ENCODE data around the gene BOLL.
"Not testable (repeated sequence)": the region's sequence is repeated elsewhere in the genome, so short reads cannot be mapped to it uniquely, and the experiment has no call there.

Gene BOLL, protein sequence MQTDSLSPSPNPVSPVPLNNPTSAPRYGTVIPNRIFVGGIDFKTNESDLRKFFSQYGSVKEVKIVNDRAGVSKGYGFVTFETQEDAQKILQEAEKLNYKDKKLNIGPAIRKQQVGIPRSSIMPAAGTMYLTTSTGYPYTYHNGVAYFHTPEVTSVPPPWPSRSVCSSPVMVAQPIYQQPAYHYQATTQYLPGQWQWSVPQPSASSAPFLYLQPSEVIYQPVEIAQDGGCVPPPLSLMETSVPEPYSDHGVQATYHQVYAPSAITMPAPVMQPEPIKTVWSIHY

DNA sequence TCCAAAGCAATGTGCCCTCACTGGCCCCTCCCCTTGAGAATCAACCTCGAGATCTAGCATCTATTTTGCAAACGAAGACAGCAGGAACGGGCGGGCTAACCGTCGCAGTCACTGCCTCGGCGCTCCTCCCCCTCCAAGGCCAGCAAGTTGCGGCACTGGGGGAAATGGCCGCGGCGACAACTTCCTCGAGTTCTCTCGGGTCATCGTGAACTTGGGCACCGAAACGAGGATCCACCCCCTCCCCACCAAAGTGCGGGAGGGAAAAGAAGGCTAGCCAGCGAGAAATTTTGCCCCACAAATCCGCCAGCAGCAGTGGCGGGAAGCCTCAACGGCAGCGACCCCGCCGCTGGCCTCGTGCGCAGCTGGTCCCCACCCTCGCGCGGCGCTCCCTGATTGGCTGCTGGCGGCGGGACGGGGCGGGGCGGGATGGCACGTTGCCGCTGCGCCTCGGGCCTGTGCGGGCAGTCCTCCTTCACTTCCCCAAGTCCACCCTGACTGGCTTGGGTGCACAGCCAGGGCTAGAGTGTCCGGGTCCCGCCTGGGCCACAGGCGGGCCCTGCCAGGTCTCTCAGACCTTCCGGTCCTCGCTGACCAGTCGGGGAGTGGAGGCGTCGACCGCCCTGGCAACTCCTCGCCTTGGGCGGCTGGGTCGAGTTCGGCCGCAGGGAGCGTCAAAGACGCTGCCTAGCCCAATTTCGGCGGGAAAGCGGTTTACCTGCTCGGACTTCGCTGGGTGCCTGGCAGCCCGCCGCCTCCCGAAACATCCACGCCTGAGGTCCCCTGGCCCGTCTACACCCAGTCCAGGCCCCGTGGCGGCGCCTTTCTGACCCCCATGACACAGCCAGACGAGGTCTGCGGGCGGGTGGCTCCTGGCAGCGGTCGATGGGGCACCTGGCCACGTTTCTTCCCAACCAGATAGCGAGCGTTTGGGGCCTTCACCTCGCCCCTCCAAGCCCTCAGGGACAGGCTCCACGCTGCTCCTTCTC is at the start of gene BOLL:
BOLL (minus strand) TSS at position 364 of the 986 bp plus-strand sequence. CDS start 3,469 bp downstream, outside the sequence.
- DNase-seq = no peak

DNA sequence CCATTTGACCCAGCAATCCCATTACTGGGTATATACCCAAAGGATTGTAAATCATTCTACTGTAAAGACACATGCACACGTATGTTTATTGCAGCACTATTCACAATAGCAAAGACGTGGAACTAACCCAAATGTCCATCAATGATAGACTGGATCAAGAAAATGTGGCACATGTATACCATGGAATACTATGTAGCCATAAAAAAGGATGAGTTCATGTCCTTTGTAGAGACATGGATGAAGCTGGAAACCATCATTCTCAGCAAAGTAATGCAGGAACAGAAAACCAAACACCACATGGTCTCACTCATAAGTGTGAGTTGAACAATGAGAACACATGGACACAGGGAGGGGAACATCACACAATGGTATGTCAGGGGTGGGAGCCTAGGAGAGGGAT is 49.7 kb upstream of the BOLL start:
- not testable (repeated sequence) for DNase-seq

- peak; percentile 11 for DNase-seq
Observed at GRCh38 chr2:197828464-197829135, 43.5 kb upstream of the BOLL start.

DNA sequence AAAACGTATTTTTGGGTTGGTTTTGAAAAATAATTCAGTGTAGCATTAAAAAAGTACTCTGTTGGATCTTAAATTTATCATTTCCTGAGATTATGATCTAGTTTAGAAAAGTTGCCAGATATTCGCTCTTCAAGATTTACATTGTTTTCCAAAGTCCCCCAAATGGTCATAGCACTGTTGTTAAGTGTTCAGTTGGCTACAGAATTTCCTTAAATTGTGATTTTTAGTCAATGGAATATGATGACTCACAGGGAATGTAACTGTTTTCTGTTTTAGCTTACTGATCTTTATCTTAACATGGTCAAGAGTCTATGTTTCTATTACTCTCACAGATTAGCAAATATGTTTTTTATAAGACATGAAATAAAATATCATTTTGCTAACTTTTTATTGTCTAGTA is 42.5 kb upstream of the BOLL start:
- DNase-seq = no peak

GRCh38 chr2:197822333-197822732 is 37.2 kb upstream of the BOLL start:
- no peak for DNase-seq

GRCh38 chr2:197821550-197822289 is 36.6 kb upstream of the BOLL start:
- no peak for DNase-seq

- DNase-seq = no peak
Observed at GRCh38 chr2:197814526-197814925, 29.4 kb upstream of the BOLL start.

DNA sequence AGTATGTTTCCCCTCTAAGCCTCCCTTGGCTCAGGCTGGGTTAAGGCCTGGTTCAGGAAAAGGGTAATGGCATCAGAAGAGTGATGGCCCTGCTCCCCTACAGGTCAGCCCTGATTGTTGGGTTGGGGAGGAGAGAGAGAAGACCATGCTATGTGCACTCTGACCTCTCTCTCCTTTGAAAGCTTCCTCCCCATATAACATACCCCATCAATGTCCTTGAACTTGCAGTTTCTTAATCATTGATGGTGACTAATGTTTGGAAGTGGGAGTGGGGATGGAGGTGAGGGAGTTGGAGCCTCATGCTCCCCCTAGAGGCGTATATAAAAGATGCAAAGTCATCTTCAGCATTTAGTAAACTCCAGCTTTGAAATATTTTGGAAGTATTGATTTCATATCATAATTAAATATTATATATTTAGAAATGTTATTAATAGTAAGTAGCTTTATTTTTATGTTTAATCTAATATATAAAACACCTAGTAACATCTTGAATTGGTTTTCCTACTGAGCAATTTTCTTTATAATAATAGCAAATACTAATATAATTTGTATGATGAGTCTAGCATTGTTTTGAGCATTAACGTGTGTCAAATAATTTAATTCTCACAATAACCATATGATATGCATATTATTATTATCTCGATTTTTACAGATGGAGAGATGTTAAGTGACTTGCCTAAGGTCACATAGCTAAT is 28.1 kb upstream of the BOLL start:
- DNase-seq = peak; percentile 67

GRCh38 chr2:197810491-197810890 is 25.4 kb upstream of the BOLL start:
- no peak for DNase-seq

- DNase-seq = no peak
Observed at GRCh38 chr2:197810016-197810415, 24.9 kb upstream of the BOLL start.

DNA sequence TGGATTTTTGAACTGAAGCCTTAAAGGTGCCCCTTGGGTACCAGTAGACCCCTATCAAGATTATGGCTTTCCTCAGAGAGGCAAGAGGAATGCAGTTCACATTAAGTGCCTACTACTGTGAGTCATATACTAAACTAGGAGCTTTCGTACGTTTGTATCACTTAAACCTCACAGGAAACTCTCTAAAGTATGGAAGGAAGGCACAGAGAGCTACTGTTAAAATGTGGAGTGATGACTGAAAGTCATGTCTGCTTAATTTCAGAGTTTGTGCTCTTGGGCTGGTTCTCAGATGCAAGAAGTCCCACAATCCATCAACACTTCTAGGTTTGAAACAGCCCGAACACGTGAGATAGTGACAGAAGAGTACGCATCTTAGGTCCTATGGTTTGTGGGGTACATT is 23.9 kb upstream of the BOLL start:
- no peak for DNase-seq

DNA sequence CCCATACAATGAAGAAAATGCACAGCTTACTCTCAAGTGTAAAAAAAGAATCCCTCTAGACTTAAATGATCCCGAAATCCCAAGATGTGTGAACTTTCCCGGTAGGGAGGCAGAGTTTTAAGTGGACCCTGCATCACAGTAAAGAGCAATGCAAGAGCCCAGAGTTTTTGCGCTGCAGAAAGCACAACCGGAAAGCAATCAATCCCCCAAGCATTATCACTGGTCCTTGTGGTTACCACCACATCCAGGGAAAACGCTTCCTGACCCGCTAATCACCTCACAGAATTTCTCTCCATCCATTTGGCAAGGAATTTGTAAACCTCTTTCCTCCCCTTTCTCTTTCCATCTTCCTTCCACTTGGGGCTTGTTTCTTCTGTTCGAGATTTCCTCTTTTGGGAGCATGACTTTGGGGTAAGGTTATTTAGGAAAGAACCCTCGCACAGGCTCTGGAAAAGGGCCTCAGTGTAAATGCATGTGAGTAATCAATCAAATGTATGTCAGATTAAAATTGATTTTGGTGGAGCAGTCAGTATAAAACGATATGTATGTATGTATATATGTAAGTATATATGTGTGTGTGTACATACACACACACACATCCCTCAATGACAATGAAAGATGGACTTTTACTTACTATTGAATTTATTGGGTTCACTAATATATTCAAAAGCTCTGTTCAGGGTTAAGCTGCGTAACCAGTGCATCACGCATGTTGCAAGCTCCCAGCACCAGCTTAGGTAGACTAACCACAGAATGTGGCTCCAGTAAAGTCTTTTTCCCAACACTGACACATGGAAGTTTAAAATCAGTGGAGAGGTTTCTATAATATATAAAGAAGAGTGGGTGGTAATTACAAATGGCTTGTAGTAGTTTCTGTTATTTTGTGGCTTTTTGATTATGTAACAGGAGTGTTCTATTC is 20.9 kb upstream of the BOLL start:
- no peak for DNase-seq

DNA sequence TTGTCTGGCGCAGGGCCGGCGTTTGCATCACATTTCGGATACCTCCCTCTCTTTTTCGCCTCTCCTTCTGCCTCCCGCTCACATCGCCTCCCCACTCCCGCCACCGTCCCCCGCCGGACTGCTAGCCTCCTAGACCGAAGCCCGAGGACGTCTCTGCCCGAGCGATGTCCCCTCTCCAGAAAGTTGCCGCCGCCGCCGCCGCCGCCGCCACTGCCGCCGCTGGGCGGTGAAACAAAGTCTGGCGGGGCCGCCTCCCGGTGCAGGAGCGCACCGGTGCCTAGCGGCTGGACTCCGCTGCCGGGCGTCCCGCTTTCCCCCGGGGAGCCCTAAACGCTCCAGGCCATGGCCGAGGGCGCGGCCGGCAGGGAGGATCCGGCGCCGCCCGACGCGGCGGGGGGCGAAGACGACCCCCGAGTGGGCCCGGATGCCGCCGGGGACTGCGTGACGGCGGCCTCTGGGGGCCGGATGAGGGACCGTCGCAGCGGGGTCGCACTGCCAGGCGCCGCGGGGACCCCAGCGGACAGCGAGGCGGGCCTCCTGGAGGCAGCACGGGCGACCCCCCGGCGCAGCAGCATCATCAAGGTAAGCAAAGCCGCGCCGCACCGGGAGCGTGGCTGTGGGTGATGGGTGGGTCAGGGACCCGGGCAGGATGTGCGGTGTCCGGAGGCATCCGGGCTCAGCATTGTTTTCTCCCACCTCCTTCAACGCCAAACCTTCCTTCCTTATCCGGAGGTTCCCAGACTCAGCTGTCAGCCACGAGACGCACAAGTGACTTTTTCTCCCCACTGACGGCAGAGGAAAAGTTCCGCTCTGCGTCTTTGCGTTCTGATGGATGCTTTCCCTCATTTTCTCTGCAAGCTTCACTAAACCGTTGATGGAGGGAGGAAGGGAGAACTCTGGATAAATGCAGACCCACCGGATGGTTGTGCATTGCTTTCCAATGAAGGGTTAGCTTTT is 19.9 kb upstream of the BOLL start:
- no peak for DNase-seq

DNA sequence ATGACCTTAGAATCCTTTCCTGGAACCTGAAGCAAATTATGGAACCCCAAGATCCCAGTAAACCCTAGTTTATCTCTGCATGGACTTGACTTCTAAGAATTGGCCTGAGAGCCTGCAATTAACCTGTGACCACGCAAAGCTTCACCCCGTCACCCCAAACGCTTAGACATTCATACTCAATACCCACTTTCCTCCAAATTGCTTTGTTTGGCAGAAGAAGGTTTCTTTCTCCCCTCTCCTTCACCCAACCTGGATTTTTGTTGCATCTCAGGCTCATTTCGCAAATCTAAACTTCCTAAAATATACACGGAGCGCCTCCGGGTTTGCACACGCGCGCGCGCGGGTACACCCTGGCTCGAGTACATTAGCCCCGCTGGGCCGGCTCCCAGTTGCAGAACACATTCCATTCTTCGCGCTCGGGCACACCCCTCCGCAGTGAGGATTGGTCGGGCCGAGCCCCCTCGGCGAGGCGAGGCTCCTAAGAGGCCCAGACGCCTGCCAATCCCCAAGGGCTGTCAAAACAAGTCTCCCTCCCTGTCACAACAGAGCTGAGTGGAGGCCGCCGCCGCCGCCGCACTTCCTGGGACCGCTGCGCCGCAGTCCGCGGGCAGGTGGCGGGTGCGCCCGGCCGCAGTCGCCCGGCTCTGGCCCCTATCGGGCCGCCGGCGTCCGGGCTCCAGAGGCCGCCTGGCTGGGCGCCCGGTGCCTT is 19.1 kb upstream of the BOLL start, which contains the start of gene PLCL1:
PLCL1 (plus strand) TSS at position 545 of the 709 bp plus-strand sequence.
- peak; percentile 85 for DNase-seq

DNA sequence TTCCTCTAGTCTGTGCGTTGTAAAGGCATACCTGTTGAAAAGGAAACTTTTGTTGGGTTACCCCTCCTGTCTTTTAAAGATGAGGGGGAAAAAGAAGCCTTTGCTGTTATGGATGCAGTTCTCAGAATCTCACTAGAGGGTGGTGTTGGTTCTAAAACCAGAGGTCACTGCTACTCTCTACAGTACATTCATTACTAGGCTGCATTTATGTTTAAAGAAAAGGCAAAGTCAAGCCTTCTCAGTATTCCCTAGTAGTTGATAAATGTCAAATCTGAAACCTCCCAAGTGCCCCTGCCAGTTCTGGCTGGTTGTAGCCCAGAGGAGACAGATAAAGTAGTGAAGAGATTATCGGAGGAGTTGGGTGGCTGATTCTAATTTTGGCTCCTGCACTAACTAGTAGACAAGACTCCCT is 17.9 kb upstream of the BOLL start:
- peak; percentile 38 for DNase-seq

- DNase-seq = no peak
Observed at GRCh38 chr2:197801033-197801432, 15.9 kb upstream of the BOLL start.

- DNase-seq = no peak
Observed at GRCh38 chr2:197800091-197800490, 15.0 kb upstream of the BOLL start.

DNA sequence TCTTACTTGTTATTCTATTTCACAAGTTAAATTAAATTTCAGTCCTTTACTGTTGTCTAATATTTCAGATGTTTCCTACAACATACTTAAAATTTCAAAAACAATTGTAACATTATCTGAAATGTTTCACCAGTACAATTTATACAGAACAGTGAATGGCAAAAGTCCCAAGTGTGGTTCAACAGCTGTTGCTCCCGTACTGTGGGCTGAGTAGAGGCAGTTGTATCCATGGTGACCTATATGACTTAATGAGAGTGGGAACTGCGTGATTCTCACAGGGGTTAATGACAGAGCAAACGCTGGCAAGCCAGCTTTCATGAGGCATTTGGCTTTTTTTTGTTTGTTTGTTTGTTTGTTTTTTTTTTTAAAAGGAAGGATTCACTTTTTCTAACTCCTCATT is 13.9 kb upstream of the BOLL start:
- DNase-seq = no peak

- DNase-seq = no peak
Observed at GRCh38 chr2:197798187-197798586, 13.1 kb upstream of the BOLL start.

All from HCEC 1CT (cell line).